ENCODE data around the gene C4orf17.

Gene C4orf17

DNA sequence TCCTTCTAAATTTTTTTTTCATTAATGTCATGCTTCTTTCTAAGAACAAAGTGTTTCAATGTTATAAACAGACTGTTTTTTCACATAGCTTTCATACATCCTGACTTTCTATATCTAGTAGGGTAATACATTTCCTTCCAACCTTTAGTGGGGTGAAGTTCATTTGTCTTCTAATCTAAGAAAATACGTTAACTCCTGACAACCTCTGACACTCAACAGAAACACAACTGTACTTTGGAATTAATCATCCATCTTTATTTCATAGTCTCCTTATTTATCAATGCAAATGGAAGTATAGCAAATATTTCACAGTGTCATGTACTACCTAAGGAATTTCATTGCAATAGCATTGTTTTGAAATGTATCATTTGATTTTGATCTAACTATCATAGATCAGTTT, 61.1 kb downstream of the C4orf17 start:
- H3K27me3 Mint-ChIP-seq (ENCODE audit: low read depth, poor library complexity) = peaks cover 38% of the 10 kb centered on the region
- H3K36me3 Mint-ChIP-seq (ENCODE audit: low read depth) = no peaks in the 10 kb centered on the region
- no peak overlapping the region for H3K27ac Mint-ChIP-seq
- TF ChIP-seq, protein P1, sequence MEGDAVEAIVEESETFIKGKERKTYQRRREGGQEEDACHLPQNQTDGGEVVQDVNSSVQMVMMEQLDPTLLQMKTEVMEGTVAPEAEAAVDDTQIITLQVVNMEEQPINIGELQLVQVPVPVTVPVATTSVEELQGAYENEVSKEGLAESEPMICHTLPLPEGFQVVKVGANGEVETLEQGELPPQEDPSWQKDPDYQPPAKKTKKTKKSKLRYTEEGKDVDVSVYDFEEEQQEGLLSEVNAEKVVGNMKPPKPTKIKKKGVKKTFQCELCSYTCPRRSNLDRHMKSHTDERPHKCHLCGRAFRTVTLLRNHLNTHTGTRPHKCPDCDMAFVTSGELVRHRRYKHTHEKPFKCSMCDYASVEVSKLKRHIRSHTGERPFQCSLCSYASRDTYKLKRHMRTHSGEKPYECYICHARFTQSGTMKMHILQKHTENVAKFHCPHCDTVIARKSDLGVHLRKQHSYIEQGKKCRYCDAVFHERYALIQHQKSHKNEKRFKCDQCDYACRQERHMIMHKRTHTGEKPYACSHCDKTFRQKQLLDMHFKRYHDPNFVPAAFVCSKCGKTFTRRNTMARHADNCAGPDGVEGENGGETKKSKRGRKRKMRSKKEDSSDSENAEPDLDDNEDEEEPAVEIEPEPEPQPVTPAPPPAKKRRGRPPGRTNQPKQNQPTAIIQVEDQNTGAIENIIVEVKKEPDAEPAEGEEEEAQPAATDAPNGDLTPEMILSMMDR (IDR thresholded peaks at IDR 0.05) = no peak
- no peak overlapping the region for H3K4me3 Mint-ChIP-seq
- no peak for DNase-seq
- no peaks in the 10 kb centered on the region for H3K4me1 Mint-ChIP-seq
- no peaks in the 10 kb centered on the region for H3K9me3 Mint-ChIP-seq

DNA sequence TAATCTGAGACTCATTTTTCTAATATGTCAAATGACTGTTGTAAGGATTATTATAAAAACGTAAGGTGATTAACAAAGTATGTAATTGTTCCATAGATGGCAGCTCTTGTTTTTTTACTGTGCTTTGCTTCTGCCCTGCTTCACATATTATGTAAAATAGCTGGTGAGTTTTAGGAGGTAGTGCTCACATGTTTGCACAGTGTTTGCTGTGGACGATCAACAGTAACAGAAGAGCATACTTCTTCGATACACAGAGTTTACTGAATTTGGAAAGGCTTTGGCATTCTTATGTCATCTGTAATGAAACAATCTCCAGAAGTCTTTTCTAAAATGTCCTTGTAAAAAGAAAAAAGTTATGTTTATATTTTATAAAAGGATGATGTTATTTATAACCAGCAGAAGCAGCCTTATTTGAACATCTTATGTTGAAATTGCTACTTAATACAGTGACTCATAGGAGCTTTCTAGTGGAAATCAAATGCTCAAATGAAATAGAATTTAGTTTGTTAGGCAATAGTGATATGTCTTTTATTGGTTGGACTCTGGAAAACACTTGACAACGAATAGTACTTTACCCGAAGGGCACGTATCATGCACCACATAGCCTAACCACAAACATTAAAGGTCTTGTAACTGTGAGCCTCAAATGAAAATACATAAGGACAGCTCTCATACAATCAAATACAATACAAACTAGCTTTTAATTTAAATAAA, 61.9 kb downstream of the C4orf17 start:
- Mint-ChIP-seq H3K4me1 (no peaks in the 10 kb centered on the region), H3K4me3 (no peak overlapping the region), H3K27ac (no peak overlapping the region), H3K27me3 (ENCODE audit: low read depth, poor library complexity) (peaks cover 30% of the 10 kb centered on the region), H3K9me3 (no peaks in the 10 kb centered on the region), H3K36me3 (ENCODE audit: low read depth) (no peaks in the 10 kb centered on the region)
- TF ChIP-seq, protein P1 (IDR thresholded peaks at IDR 0.05) = no peak
- no peak for DNase-seq

DNA sequence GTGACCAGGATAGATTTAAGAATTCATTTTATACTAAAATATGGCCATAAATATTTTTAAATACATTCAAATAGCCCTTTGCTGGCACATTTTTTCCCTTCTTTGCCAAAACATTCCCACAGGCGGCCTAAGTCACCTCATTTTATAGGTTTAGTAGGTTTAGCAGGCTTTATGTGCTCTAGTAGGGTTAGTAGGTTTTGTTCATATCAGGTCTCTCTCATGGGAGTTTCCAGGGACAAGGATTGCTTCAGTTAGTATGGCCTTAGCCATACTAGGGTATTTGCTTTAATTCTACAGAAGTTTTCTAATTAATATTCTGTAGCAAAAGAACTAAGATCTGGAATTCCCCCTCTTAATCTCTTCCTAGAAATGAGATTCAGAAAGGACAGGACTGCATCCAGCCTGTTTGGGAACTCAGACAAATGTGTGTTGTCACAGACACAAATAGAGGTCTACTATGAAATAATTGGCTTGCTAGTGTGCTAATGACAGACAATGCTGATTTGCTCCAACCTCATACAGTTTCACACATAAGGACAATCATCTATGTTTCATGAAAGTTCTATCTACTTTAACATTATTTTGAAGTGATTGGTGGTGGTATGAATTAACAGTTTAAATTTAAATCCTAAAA, 63.0 kb downstream of the C4orf17 start:
- no peak overlapping the region for H3K27ac Mint-ChIP-seq
- no peaks in the 10 kb centered on the region for H3K36me3 Mint-ChIP-seq (ENCODE audit: low read depth)
- TF ChIP-seq, protein P1 (IDR thresholded peaks at IDR 0.05) = no peak
- H3K4me3 Mint-ChIP-seq = no peak overlapping the region
- no peaks in the 10 kb centered on the region for H3K9me3 Mint-ChIP-seq
- peaks cover 19% of the 10 kb centered on the region for H3K27me3 Mint-ChIP-seq (ENCODE audit: low read depth, poor library complexity)
- no peaks in the 10 kb centered on the region for H3K4me1 Mint-ChIP-seq
- DNase-seq = no peak

DNA sequence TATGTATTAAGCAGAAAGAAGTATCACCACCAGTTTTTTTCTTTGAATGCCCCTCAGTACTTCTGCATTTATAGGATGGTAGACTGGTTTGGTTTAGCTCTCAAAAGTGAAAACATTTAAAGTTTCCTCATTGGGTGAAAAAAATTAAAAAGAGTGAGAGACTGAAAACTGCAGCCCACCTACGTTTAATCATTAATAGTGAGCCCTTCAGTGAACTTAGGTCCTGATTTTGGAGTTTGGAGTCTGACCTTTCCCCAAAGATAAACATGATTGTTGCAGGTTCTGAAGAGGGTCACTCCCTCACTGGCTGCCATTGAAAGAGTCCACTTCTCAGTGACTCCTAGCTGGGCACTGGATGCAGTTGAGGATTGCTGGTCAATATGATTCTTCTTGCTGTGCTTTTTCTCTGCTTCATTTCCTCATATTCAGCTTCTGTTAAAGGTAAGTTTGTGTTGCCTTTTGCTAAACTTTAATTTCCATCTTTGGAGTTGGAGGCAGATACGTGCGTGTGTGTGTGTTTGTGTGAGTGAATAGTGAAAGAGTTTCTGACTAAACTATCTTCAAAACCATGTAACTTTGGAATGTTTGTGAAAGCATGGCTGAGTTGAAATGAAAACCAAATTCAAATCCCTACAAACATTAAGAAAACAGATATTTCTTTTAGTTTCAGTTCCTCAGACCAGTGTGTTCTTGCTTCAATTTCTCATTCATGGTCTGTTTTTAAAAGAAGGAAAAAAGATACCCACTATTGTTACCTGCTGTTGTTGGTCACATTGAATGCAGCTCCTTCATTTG, 63.9 kb downstream of the C4orf17 start, which contains the start of gene MTTP:
Gene MTTP, plus strand, starts transcription at position 295 of the 795 bp plus-strand sequence. Its CDS starts 86 bp downstream, at position 381.
- Mint-ChIP-seq H3K36me3 (ENCODE audit: low read depth) (no peaks in the 10 kb centered on the region), H3K27me3 (ENCODE audit: low read depth, poor library complexity) (peaks cover 16% of the 10 kb centered on the region), H3K27ac (no peak within 1 kb of the TSS), H3K9me3 (no peaks in the 10 kb centered on the region), H3K4me3 (no peak within 1 kb of the TSS), H3K4me1 (no peaks in the 10 kb centered on the region)
- TF ChIP-seq, protein P1 (IDR thresholded peaks at IDR 0.05) = no peak
- DNase-seq = no peak

DNA sequence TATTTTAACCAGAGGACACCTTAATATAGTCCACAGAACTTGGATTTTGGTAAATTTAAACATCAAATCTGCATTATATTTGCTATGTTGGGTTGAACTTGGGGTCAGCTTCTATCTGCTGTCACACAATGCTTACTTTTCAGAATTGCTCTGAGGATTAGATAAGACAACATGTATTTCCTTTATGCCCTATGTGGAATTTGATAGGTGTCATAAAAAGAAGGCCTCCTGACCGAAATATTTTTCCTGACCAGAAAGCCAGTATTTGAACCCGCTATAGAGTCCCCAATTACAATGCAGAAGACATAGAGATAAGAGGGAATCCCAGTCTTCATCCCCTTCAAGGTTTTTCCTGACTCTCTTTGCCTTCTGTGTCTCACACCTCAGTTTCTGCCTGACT, 67.9 kb downstream of the C4orf17 start:
- no peaks in the 10 kb centered on the region for H3K36me3 Mint-ChIP-seq (ENCODE audit: low read depth)
- H3K27me3 Mint-ChIP-seq (ENCODE audit: low read depth, poor library complexity) = peaks cover 4% of the 10 kb centered on the region

More for the DNA sequence above, 67.9 kb downstream of the C4orf17 start:
- TF ChIP-seq, protein P1 (IDR thresholded peaks at IDR 0.05) = no peak
- H3K4me1 Mint-ChIP-seq = no peaks in the 10 kb centered on the region
- no peak overlapping the region for H3K4me3 Mint-ChIP-seq
- DNase-seq = no peak
- no peak overlapping the region for H3K27ac Mint-ChIP-seq
- no peaks in the 10 kb centered on the region for H3K9me3 Mint-ChIP-seq

All from nephron progenitor cell (in vitro differentiated cells).